ENCODE measurements around the gene RPL37. TPM values are rescaled to one million over a fixed set of nuclear protein-coding genes. Genes with fewer than 3 reads are reported as not detected.

The RPL37 gene
- polyA plus RNA-seq, 1 donor (not counting 4 experiments of a cell fraction or from before 2014, with no cell fraction given) = 3,448 TPM

- dilution Hi-C loops (cut with MboI; ENCODE audit: extremely low pct_ligation_motif_present, low sequenced_read_pairs) = no loop called here
- TF ChIP-seq EZH2 (IDR thresholded peaks at IDR 0.05; ENCODE audit: low read length) = no peak
- no peak for TF ChIP-seq CTCF (optimal IDR thresholded peaks at IDR 0.05 in 1 of 3, IDR thresholded peaks at IDR 0.05 in 1 of 3, conservative IDR thresholded peaks at IDR 0.05 in 1 of 3; ENCODE audit: extremely low read depth in 1 of 3, insufficient read depth in 2 of 3, low read length in 3 of 3)
- Histone ChIP-seq H3K4me3 (ENCODE audit: control insufficient read depth in 2 of 3, extremely low read depth in 1 of 3, insufficient read depth in 2 of 3, low read depth in 1 of 3, low read length in 3 of 3) (no peak overlapping the region), H4K20me1 (ENCODE audit: control insufficient read depth, extremely low read depth, insufficient read depth, low read length) (peaks cover 3% of the 10 kb centered on the region), H3K9ac (ENCODE audit: control insufficient read depth, extremely low read depth, insufficient read depth, low read length) (no peak overlapping the region), H3K36me3 (ENCODE audit: control insufficient read depth in 2 of 2, extremely low read depth in 1 of 2, insufficient read depth in 2 of 2, low read length in 2 of 2) (peaks cover 0 to 6% of the 10 kb centered on the region in 2 experiments), H3K27ac (ENCODE audit: control insufficient read depth, insufficient read depth, low read length) (no peak overlapping the region), H3K9me1 (ENCODE audit: control insufficient read depth, extremely low read depth, insufficient read depth, low read length) (peaks cover 4% of the 10 kb centered on the region), H3K4me1 (ENCODE audit: control insufficient read depth, extremely low read depth, insufficient read depth, low read length) (peaks cover 11% of the 10 kb centered on the region), H3K4me2 (ENCODE audit: control insufficient read depth, extremely low read depth, insufficient read depth, low read depth, low read length) (no peak overlapping the region), H3K79me2 (ENCODE audit: control insufficient read depth, insufficient read depth, low read length) (peaks cover 82% of the 10 kb centered on the region), H2AFZ (ENCODE audit: control insufficient read depth, low read length) (no peak overlapping the region), H3K27me3 (ENCODE audit: control insufficient read depth, extremely low read depth, insufficient read depth, low read length) (no peaks in the 10 kb centered on the region), H3K9me3 (ENCODE audit: control insufficient read depth, low read depth, low read length) (no peaks in the 10 kb centered on the region)
- FAIRE-seq = no peak
- no peak for DNase-seq (ENCODE audit: low read depth, low spot score)
Observed at GRCh38 chr5:40780858-40781257, 54.2 kb downstream of the RPL37 start.

- DNase-seq (ENCODE audit: low read depth, low spot score) = no peak
- no peak overlapping the region for H3K4me2 ChIP-seq (ENCODE audit: control insufficient read depth, extremely low read depth, insufficient read depth, low read depth, low read length)
- dilution Hi-C loops (cut with MboI; ENCODE audit: extremely low pct_ligation_motif_present, low sequenced_read_pairs) = no loop called here
- H3K36me3 ChIP-seq (ENCODE audit: control insufficient read depth in 2 of 2, extremely low read depth in 1 of 2, insufficient read depth in 2 of 2, low read length in 2 of 2) = peaks cover 0 to 7% of the 10 kb centered on the region in 2 experiments
- TF ChIP-seq CTCF (optimal IDR thresholded peaks at IDR 0.05 in 1 of 3, IDR thresholded peaks at IDR 0.05 in 1 of 3, conservative IDR thresholded peaks at IDR 0.05 in 1 of 3; ENCODE audit: extremely low read depth in 1 of 3, insufficient read depth in 2 of 3, low read length in 3 of 3) = no peak
- no peak for TF ChIP-seq EZH2 (IDR thresholded peaks at IDR 0.05; ENCODE audit: low read length)
- H3K27ac ChIP-seq (ENCODE audit: control insufficient read depth, insufficient read depth, low read length) = no peak overlapping the region
- peaks cover 3% of the 10 kb centered on the region for H4K20me1 ChIP-seq (ENCODE audit: control insufficient read depth, extremely low read depth, insufficient read depth, low read length)
- peaks cover 75% of the 10 kb centered on the region for H3K79me2 ChIP-seq (ENCODE audit: control insufficient read depth, insufficient read depth, low read length)
- peaks cover 13% of the 10 kb centered on the region for H3K4me1 ChIP-seq (ENCODE audit: control insufficient read depth, extremely low read depth, insufficient read depth, low read length)
- FAIRE-seq = no peak
- no peaks in the 10 kb centered on the region for H3K9me3 ChIP-seq (ENCODE audit: control insufficient read depth, low read depth, low read length)
- no peaks in the 10 kb centered on the region for H3K27me3 ChIP-seq (ENCODE audit: control insufficient read depth, extremely low read depth, insufficient read depth, low read length)
- no peak overlapping the region for H2AFZ ChIP-seq (ENCODE audit: control insufficient read depth, low read length)
- H3K9ac ChIP-seq (ENCODE audit: control insufficient read depth, extremely low read depth, insufficient read depth, low read length) = no peak overlapping the region
- no peak overlapping the region for H3K4me3 ChIP-seq (ENCODE audit: control insufficient read depth in 2 of 3, extremely low read depth in 1 of 3, insufficient read depth in 2 of 3, low read depth in 1 of 3, low read length in 3 of 3)
- peaks cover 4% of the 10 kb centered on the region for H3K9me1 ChIP-seq (ENCODE audit: control insufficient read depth, extremely low read depth, insufficient read depth, low read length)
Observed at GRCh38 chr5:40780199-40780598, 54.8 kb downstream of the RPL37 start.

Measured in keratinocyte (primary cell).